Lower lobe of right lung (tissue), 2 donors: Measurements from ENCODE around the gene RPL27. TPM values are rescaled to one million over a fixed set of nuclear protein-coding genes. Genes with fewer than 3 reads are reported as not detected.

Experiments
- ATAC-seq, 2 donors: fragments of 200-7000 bp; cut with Tn5 transposase; one replicate each; pipeline ENCODE4 v1.9.1; 2020 to 2022; ENCODE audit warnings: mild to moderate bottlenecking in 2 of 2, moderate library complexity in 2 of 2
- DNase-seq: peaks from one replicate; pipeline ENCODE4 v3.0.0-alpha.2; 2020
- H3K27ac ChIP-seq: fragments of 200-600 bp; one replicate; pipeline ENCODE4 v1.8.0; 2022
- H3K27me3 ChIP-seq: fragments of 200-600 bp; one replicate; pipeline ENCODE4 v1.8.0; 2022; ENCODE audit warnings: low read depth
- H3K36me3 ChIP-seq: fragments of 200-600 bp; one replicate; pipeline ENCODE4 v1.8.0; 2022; ENCODE audit warnings: mild to moderate bottlenecking
- H3K4me1 ChIP-seq: fragments of 200-600 bp; one replicate; pipeline ENCODE4 v1.8.0; 2022
- H3K4me3 ChIP-seq: fragments of 200-600 bp; one replicate; pipeline ENCODE4 v1.8.0; 2022; ENCODE audit warnings: mild to moderate bottlenecking
- H3K9me3 ChIP-seq: fragments of 200-600 bp; one replicate; pipeline ENCODE4 v1.8.0; 2022
- CTCF ChIP-seq: fragments of 200-600 bp; IDR thresholded peaks from one replicate; pipeline ENCODE4 v1.8.0; 2022; ENCODE audit warnings: antibody characterized with exemption, mild to moderate bottlenecking
- intact Hi-C: fragments of 100-400 bp; cut with DNase I; formaldehyde crosslinking; loops from one replicate; pipeline ENCODE4 v1.11.0; 2022
- total RNA-seq: library from RNA; stranded (reverse); fragmentation: NEBNext Ultra II Directional; extraction: Animal tissue kit (Norgen Biotek cat#: 25700); gene quantifications from one replicate; pipeline ENCODE4 v1.2.1, GENCODE V29; 2021
- donor health status: DM: no; HTN: yes; CAD: no; lungs with severe emphysema.

The RPL27 gene
- total RNA-seq, 1 donor from 2014 or later: 810 TPM

GRCh38 chr17:43030137-43030767, 32.0 kb downstream of the RPL27 start:
- TF ChIP-seq CTCF: no peak
- H3K27me3 ChIP-seq: no peaks in the 10 kb centered on the region
- H3K4me3 ChIP-seq: no peak overlapping the region
- H3K36me3 ChIP-seq: no peaks in the 10 kb centered on the region
- ATAC-seq (no peak), DNase-seq (no peak)
- H3K9me3 ChIP-seq: no peaks in the 10 kb centered on the region
- intact Hi-C loops: no loop called here
- no peak overlapping the region for H3K27ac ChIP-seq
- no peaks in the 10 kb centered on the region for H3K4me1 ChIP-seq

- no peak for TF ChIP-seq CTCF
- no peak overlapping the region for H3K27ac ChIP-seq
- DNase-seq: no peak
- no peak for ATAC-seq
- no peaks in the 10 kb centered on the region for H3K27me3 ChIP-seq
- no peaks in the 10 kb centered on the region for H3K4me1 ChIP-seq
- H3K9me3 ChIP-seq: no peaks in the 10 kb centered on the region
- no peak overlapping the region for H3K4me3 ChIP-seq
- intact Hi-C loops: no loop called here
- no peaks in the 10 kb centered on the region for H3K36me3 ChIP-seq
Measured at GRCh38 chr17:43031666-43032065, 33.4 kb downstream of the RPL27 start.

- no peak for DNase-seq
- ATAC-seq: no peak
- Histone ChIP-seq H3K4me3 (no peak overlapping the region), H3K36me3 (no peaks in the 10 kb centered on the region), H3K27ac (no peak overlapping the region), H3K27me3 (no peaks in the 10 kb centered on the region), H3K9me3 (no peaks in the 10 kb centered on the region), H3K4me1 (no peaks in the 10 kb centered on the region)
- intact Hi-C loops: no loop called here
- TF ChIP-seq CTCF: no peak
Measured at GRCh38 chr17:43033948-43034881, 36.0 kb downstream of the RPL27 start.

GRCh38 chr17:43034894-43035293, 36.7 kb downstream of the RPL27 start:
- ATAC-seq (no peak), DNase-seq (no peak)
- Histone ChIP-seq H3K36me3 (no peaks in the 10 kb centered on the region), H3K27me3 (no peaks in the 10 kb centered on the region), H3K9me3 (no peaks in the 10 kb centered on the region), H3K4me3 (no peak overlapping the region), H3K27ac (no peak overlapping the region), H3K4me1 (no peaks in the 10 kb centered on the region)
- TF ChIP-seq CTCF: no peak
- intact Hi-C loops: no loop called here

- intact Hi-C loops: no loop called here
- Histone ChIP-seq H3K27ac (no peak overlapping the region), H3K9me3 (no peaks in the 10 kb centered on the region), H3K4me3 (no peak overlapping the region), H3K36me3 (no peaks in the 10 kb centered on the region), H3K27me3 (no peaks in the 10 kb centered on the region), H3K4me1 (no peaks in the 10 kb centered on the region)
- no peak for TF ChIP-seq CTCF
- ATAC-seq (no peak), DNase-seq (no peak)
Measured at GRCh38 chr17:43039646-43040045, 41.4 kb downstream of the RPL27 start.
